ENCODE results near the gene EXD3. TPM values are rescaled to one million over a fixed set of nuclear protein-coding genes. Genes with fewer than 3 reads are reported as not detected.
"Not testable (repeated sequence)": the region's sequence is repeated elsewhere in the genome, so short reads cannot be mapped to it uniquely, and the experiment has no call there.

The EXD3 gene
- 1 to 10 TPM; 8.1 to 9.0 TPM for total RNA-seq

DNA sequence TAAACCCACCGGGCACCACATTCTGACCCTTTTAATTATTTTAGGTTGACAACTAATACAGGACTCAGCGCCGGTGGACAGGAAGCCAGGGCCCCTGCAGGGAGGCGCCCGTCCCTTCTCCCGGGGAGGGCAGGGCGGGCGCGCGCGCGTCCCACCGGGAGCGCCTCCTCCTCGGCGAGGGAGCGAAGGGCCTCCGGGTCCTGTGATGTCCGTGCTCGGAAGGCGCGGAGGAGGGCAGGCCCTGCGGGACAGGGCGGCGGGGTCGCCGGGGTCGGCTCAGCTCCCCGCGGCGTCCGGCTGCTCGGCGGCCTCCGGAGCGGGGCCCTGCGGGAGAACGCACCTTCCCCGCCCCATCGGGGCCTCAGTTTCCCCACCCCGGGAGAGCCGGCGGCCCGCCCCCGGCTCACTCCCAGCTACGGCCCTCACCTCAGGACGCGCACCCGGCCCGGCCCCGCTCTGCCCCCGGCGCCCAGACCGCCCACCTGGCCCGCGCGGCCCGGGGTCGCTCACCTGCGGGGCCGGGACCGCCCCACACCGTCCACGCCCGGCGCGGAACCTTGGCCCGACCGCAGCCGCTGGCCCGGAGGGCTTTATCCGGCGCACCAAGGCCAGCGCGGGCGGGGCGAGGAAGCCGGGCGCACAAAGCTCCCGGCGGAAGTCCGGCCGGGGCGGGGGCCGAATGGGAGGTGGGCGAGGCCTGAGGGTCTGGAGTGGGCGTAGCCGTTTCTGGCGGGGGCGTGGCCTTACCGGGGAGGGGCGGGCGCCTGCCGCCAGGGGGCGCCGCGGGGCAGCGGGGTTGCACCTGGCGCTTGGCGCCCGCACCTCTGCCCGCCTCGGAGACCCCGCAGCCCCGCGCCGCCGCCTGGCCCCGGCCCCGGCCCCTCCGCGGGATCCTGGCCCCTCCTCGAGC, at the start of gene EXD3, which contains the start of gene NOXA1:
Gene EXD3 (minus strand): TSS at position 559 of the 910 bp plus-strand sequence. CDS start 27,805 bp downstream, outside the sequence.
Gene NOXA1 (plus strand): TSS at position 790 of the 910 bp plus-strand sequence. CDS start 137 bp downstream, outside the sequence.
- Mint-ChIP-seq H3K36me3 (ENCODE audit: low read depth) (peaks cover 2% of the 10 kb centered on the region), H3K27me3 (no peaks in the 10 kb centered on the region), H3K27ac (peak within 1 kb of the TSS; percentile 50), H3K4me3 (peak within 1 kb of the TSS; percentile 79), H3K9me3 (no peaks in the 10 kb centered on the region), H3K4me1 (ENCODE audit: low read depth) (peaks cover 9% of the 10 kb centered on the region)
- TF ChIP-seq, protein P1, sequence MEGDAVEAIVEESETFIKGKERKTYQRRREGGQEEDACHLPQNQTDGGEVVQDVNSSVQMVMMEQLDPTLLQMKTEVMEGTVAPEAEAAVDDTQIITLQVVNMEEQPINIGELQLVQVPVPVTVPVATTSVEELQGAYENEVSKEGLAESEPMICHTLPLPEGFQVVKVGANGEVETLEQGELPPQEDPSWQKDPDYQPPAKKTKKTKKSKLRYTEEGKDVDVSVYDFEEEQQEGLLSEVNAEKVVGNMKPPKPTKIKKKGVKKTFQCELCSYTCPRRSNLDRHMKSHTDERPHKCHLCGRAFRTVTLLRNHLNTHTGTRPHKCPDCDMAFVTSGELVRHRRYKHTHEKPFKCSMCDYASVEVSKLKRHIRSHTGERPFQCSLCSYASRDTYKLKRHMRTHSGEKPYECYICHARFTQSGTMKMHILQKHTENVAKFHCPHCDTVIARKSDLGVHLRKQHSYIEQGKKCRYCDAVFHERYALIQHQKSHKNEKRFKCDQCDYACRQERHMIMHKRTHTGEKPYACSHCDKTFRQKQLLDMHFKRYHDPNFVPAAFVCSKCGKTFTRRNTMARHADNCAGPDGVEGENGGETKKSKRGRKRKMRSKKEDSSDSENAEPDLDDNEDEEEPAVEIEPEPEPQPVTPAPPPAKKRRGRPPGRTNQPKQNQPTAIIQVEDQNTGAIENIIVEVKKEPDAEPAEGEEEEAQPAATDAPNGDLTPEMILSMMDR (IDR thresholded peaks at IDR 0.05): peak; percentile 76
- CTCF ChIA-PET: interaction anchor here (0.6 to 2.4 kb wide), 26 partner anchors 9 to 169 kb away, joined by 3 to 9 read pairs (median 3); partner anchors contain the start of genes ENTPD8, MRPL41, NRARP and NSMF
- intact Hi-C loops (cut with micrococcal nuclease): no loop called here
- POLR2A ChIA-PET: interaction anchor here (0.6 to 3.2 kb wide), 18 partner anchors 9 to 129 kb away, joined by 3 to 10 read pairs (median 4); partner anchors contain the start of genes ENTPD8, MRPL41 and NRARP
- peak; percentile 98 for ATAC-seq
- peak; percentile 95 for DNase-seq

DNA sequence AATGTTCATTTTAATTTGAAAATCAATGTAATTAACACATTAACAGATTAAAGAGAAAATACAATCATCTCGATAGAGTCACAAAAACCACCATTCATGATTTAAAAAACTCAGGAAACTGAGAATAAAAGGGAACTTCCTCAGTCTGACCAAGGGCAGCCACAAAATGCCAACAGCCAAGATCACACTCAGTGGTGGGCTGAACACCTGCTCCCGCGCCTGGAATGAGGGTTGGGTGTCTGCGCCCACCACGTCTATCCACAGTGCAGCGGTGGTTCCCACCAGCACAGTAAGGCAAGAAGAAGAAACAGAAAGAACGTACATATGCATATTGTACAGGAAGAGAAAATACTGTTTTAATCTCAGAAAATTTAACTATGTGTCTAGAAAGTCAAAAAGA, 47.8 kb upstream of the EXD3 start:
- Mint-ChIP-seq H3K4me3 (no peak overlapping the region), H3K9me3 (peaks cover 16% of the 10 kb centered on the region), H3K27me3 (peaks cover 11% of the 10 kb centered on the region), H3K27ac (no peak overlapping the region), H3K4me1 (ENCODE audit: low read depth) (peaks cover 8% of the 10 kb centered on the region), H3K36me3 (ENCODE audit: low read depth) (peaks cover 16% of the 10 kb centered on the region)
- intact Hi-C loops (cut with micrococcal nuclease): no loop called here
- ChIA-PET POLR2A (interaction anchor here (1.3 kb wide), 1 partner anchor 21 kb away, joined by 4 read pairs; no protein-coding TSS in a partner anchor), CTCF (interaction anchor here (0.8 to 1.2 kb wide), 2 partner anchors 9 to 28 kb away, joined by 3 to 4 read pairs; no protein-coding TSS in a partner anchor)
- peak; percentile 65 for DNase-seq
- TF ChIP-seq, protein P1 (IDR thresholded peaks at IDR 0.05): no peak
- ATAC-seq: peak; percentile 84

DNA sequence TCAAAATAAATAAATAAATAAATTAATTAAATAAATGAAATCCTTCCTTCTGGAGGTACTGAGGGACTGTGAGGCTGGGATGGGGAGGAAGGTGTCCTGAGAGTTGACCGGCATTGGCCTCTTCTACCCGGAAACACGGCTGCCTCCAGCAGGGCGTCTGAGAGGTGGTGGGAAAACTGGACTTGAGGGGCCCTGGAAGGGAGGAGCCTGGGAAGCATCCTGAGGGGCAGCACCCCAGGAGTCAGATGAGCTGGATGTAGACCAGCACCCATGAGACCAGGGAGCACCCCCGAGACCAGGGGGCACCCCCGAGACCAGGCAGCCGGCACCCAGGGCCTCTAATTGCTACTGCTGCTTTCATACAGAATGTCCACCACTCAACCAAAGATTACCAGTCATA, 44.9 kb upstream of the EXD3 start:
- no peak for ATAC-seq
- POLR2A ChIA-PET: no interaction called here
- TF ChIP-seq, protein P1 (IDR thresholded peaks at IDR 0.05): no peak
- Mint-ChIP-seq H3K27ac (no peak overlapping the region), H3K9me3 (peaks cover 2% of the 10 kb centered on the region), H3K4me1 (ENCODE audit: low read depth) (peaks cover 11% of the 10 kb centered on the region), H3K36me3 (ENCODE audit: low read depth) (peaks cover 2% of the 10 kb centered on the region), H3K27me3 (peaks cover 11% of the 10 kb centered on the region), H3K4me3 (no peak overlapping the region)
- DNase-seq: no peak
- CTCF ChIA-PET: no interaction called here
- intact Hi-C loops (cut with micrococcal nuclease): no loop called here

DNA sequence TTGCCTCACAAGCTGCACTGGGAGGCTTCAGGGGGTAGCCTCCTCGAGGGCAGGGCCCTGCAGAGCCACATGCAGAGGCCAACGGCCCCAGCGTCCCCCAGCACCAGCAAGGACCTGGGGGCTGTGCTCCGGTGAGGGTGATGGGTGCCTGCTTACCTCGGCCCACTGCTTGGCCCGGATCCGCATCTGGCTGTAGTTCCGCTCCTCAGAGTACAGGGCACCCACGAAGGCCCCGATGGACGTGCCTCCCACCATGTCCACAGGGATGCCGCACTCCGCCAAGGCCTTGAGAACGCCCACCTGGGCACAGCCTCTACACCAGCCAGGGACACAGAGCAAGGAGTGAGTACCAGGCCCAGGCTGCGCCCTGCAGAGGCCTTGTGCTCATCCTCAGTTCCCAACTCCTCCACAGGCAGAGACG, 44.2 kb upstream of the EXD3 start:
- ATAC-seq (no peak), DNase-seq (no peak)
- ChIA-PET CTCF (no interaction called here), POLR2A (no interaction called here)
- H3K4me1 Mint-ChIP-seq (ENCODE audit: low read depth): peaks cover 12% of the 10 kb centered on the region
- H3K9me3 Mint-ChIP-seq: no peaks in the 10 kb centered on the region
- H3K27ac Mint-ChIP-seq: no peak overlapping the region
- intact Hi-C loops (cut with micrococcal nuclease): no loop called here
- TF ChIP-seq, protein P1 (IDR thresholded peaks at IDR 0.05): no peak
- H3K36me3 Mint-ChIP-seq (ENCODE audit: low read depth): no peaks in the 10 kb centered on the region
- H3K27me3 Mint-ChIP-seq: peaks cover 11% of the 10 kb centered on the region
- H3K4me3 Mint-ChIP-seq: no peak overlapping the region

DNA sequence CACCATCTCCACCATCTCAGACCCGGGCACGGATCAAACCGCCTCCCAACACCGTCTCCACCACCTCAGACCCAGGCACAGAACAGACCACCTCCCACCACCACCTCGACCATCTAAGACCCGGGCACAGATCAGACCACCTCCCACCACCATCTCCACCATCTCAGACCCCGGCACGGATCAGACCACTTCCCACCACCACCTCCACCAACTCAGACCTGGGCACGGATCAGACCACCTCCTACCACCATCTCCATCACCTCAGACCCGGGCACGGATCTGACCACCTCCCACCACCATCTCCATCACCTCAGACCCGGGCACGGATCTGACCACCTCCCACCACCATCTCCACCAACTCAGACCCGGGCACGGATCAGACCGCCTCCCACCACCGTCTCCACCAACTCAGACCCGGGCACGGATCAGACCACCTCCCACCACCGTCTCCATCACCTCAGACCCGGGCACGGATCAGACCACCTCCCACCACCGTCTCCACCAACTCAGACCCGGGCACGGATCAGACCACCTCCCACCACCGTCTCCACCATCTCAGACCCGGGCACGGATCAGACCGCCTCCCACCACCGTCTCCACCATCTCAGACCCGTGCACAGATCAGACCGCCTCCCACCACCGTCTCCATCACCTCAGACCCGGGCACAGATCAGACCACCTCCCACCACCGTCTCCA, 43.6 kb upstream of the EXD3 start:
- CTCF ChIA-PET; DNase-seq; H3K4me3 Mint-ChIP-seq; H3K36me3 Mint-ChIP-seq (ENCODE audit: low read depth); H3K9me3 Mint-ChIP-seq; H3K27ac Mint-ChIP-seq; intact Hi-C loops (cut with micrococcal nuclease); POLR2A ChIA-PET; ATAC-seq: not testable (repeated sequence)
- Mint-ChIP-seq H3K4me1 (ENCODE audit: low read depth) (peaks cover 14% of the 10 kb centered on the region), H3K27me3 (peaks cover 11% of the 10 kb centered on the region)
